GM21737 (cell line): ENCODE data around the gene ARHGDIG.
"Not testable (repeated sequence)": the region's sequence is repeated elsewhere in the genome, so short reads cannot be mapped to it uniquely, and the experiment has no call there.

ENCODE experiments used
- ATAC-seq: cut with Tn5 transposase; IDR thresholded peaks from one replicate; pipeline ENCODE4 v1.9.1; 2021; ENCODE audit warnings: mild to moderate bottlenecking, moderate library complexity; ENCODE audit not compliant: unreplicated experiment

ARHGDIG gene

GRCh38 chr16:280552-280951, at the start of gene ARHGDIG:
ARHGDIG (plus strand) TSS chr16:280591; CDS start chr16:280681, 90 bp downstream.
- no peak for ATAC-seq

GRCh38 chr16:230949-231348, 49.4 kb upstream of the ARHGDIG start:
- no peak for ATAC-seq

DNA sequence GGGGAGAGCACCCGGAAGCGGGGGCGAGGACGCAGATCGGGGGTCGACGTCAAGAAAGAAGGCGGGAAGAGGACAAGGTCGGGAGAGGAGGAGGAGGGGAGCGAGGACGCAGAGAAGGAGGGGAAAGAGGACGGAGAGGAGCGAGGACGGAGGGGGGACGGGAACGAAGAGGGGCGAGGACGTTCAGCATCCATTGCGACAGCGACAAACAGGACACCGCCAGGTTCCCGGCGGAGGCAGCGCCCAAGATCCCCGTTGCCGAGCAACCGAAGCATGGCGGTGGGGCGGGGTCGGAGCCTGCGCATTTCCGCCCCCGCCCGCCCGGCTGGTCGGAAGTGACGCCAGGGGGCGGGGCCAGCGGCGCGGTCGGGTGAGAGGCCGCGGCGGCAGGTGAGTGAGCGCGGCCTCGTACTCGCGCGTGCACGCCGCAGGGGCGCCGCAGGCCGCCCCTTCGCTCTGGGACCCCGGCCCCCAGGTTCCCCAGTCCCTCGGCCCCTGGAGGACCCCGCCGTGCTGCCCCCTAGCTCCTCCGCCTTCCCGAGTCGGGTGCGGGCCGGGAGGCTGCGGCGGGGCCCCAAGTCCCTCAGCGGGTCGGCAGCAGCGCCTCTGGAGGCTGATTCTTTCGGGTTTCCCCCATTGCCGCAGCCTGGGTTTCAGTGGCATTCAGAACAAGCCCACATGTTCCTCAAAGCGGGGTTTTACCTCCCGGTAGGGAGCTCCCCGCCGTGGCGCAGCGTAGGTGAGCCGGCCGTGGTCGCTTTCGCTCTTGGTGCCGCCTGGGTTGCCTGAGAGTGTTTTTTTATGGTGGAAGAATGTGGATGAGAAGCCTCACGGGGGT, 45.7 kb upstream of the ARHGDIG start, which contains the start of gene FAM234A:
Gene FAM234A, plus strand, starts transcription at position 354 of the 838 bp plus-strand sequence. CDS start 19,593 bp downstream, outside the sequence.
- ATAC-seq = peak; percentile 76

DNA sequence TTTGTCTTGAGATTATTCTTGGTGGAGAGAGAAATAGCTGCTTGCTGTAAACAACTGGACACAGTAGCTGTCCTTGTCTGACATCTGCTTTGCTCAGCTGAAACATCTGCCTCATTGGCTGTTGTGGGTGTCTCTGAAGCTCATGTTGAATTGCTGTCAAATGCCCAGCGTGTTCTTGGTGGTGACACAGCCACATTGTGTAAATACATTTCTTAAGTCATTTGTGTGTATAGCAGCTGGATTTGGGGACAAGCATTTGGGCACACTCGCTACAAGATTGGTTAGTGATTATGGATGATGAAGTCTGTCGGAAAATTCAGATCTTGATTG, 40.5 kb upstream of the ARHGDIG start:
- no peak for ATAC-seq

DNA sequence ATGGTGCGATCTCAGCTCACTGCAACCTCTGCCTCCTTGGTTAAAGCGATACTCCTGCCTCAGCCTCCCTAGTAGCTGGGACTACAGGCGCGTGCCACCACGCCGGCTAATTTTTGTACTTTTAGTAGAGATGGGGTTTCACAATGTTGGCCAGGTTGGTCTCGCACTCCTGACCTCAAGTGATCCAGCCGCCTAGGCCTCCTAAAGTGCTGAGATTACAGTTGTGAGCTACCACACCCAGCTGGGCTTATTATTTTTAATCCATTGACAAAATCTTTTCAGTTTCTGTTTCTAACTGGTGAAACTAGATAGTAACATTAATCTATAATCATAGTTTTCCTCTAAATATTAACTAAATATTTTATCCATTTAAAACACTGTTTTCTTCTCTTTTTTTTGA, 39.8 kb upstream of the ARHGDIG start:
- no peak for ATAC-seq

DNA sequence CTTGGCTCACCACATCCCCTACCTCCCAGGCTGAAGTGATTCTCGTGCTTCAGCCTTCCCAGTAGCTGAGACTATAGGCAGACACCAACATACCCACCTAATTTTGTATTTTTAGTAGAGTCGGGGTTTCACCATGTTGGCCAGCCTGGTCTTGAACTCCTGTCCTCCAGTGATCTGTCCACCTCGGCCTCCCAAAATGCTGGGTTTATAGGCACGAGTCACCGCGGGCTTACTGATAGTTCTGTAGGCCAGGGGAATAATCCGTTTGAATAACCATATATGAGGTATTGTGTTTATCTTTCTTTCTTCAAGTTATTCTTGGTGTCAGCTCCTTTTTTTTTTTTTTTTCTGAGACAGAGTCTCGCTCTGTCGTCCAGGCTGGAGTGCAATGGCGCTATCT, 38.1 kb upstream of the ARHGDIG start:
- ATAC-seq = no peak

DNA sequence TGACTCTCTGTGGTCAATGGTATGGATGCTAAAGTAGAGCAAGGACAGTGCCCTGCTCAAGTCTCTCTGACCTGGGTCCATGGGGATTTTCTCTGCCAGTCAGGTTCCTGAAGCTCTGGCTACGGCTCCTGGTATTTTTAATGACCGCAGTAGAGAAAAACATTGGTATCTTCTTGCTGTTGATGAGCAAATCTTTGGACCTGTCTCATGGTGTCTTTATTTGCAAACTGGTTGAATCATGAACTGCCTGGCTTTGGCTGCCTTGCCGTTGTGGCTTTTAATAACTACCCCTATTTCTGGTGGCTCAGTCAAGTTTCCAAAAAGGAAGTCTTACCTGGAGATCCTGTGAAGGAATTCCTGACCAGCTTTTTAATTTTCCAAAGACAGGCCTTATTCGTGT, 37.0 kb upstream of the ARHGDIG start:
- ATAC-seq = no peak

DNA sequence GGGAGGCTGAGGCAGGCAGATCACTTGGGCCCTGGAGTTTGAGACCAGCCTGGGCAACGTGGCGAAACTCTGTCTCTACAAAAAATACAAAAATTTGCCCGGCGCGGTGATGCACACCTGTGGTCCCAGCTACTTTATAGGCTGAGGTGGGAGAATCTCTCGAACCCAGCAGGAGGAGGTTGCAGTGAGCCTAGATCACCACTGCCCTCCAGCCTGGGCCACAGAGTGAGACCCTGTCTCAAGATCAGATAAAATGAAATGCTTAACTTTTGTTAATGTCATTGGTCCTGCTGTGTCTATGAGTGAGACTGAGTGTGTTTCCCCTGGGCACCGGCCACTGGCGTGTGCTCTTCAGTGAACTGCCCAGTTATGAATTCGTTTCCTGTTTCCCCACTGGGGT, 35.3 kb upstream of the ARHGDIG start:
- no peak for ATAC-seq

DNA sequence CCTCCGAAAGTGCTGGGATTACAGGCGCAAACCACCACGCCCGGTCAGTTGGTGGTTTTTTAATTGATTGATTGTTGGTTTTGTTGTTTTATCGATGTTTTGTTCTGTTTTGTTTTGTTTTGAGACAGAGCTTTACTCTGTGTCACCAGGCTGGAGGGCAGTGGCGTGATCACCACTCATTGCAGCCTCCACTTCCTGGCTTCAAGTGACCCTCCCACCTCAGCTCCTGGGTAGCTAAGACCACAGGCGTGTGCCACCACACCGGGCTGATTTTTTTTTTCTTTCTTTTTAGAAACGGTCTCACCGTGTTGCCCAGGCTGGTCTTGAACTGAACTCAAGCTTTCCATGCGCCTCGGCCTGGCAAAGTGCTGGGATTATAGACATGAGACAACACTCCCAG, 33.4 kb upstream of the ARHGDIG start:
- ATAC-seq = no peak

DNA sequence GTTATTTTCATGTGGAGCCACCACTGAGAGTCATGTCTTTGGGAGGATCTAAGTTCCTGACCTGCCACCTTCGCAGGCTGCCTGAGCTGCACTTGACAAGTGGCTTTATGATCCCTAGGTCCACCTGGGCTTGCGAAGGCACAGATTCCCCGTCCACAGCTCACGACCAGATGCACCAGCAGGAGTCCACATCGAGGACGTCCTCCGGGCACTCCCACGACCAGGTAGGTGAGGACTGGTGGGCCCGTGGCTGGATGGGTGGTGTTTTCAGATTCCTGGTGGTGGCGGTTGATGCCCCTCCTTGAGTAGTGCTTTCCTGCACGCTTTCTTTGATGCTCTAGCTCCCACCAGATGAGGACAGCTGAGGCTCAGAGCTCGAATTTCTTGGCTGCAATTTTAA, 31.0 kb upstream of the ARHGDIG start:
- ATAC-seq = no peak

GRCh38 chr16:252366-253337, 27.7 kb upstream of the ARHGDIG start:
- ATAC-seq = no peak

DNA sequence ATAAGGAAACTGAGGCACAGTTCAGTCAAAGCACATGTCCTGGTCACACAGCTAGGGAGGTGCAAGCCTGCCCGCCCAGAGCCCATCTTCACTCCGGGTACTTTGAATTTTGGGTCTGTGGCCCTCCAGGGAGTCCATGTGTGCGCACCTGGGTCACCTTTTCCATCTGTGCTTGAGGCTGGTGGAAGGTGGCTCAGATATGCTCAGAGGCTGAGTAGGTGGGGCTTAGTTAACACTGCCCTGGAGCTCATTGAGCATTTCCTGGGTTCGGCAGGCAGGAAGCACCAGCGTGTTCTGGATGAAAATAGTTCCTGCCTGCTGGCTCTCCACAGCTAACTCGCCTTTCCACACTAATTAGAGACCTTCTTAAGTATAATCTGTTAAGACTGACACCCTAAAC, 26.6 kb upstream of the ARHGDIG start:
- no peak for ATAC-seq

GRCh38 chr16:254461-254860, 25.9 kb upstream of the ARHGDIG start:
- no peak for ATAC-seq

- no peak for ATAC-seq
These were observed 25.2 kb upstream of the ARHGDIG start for GRCh38 chr16:255183-255582.

DNA sequence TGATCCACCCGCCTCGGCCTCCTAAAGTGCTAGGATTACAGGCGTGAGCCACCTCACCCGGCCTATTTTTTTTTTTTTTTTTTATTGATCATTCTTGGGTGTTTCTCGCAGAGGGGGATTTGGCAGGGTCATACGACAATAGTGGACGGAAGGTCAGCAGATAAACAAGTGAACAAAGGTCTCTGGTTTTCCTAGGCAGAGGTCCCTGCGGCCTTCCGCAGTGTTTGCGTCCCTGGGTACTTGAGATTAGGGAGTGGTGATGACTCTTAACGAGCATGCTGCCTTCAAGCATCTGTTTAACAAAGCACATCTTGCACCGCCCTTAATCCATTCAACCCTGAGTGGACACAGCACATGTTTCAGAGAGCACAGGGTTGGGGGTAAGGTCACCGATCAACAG, 22.3 kb upstream of the ARHGDIG start:
- ATAC-seq = not testable (repeated sequence)

DNA sequence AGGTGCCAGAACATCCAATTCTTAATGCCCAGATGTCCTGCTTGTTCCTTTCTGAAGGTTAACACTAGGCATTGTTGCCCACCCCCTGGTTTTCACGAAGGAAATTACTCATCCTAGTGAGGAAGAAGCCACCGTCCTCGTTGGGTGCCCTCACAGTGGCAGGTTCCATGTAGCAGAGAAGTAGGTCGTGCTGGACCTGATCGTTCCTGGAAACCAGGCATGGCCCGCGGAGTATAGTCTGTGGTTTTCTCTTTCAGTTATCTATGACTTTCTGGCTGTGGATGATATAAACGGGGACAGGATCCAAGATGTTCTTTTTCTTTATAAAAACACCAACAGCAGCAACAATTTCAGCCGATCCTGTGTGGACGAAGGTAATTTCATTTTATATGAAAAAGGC, 21.2 kb upstream of the ARHGDIG start:
- no peak for ATAC-seq

- ATAC-seq = no peak
These were observed 20.6 kb upstream of the ARHGDIG start for GRCh38 chr16:259814-260253.

GRCh38 chr16:260326-260725, 20.1 kb upstream of the ARHGDIG start:
- no peak for ATAC-seq

GRCh38 chr16:261031-261691, 19.2 kb upstream of the ARHGDIG start:
- no peak for ATAC-seq

DNA sequence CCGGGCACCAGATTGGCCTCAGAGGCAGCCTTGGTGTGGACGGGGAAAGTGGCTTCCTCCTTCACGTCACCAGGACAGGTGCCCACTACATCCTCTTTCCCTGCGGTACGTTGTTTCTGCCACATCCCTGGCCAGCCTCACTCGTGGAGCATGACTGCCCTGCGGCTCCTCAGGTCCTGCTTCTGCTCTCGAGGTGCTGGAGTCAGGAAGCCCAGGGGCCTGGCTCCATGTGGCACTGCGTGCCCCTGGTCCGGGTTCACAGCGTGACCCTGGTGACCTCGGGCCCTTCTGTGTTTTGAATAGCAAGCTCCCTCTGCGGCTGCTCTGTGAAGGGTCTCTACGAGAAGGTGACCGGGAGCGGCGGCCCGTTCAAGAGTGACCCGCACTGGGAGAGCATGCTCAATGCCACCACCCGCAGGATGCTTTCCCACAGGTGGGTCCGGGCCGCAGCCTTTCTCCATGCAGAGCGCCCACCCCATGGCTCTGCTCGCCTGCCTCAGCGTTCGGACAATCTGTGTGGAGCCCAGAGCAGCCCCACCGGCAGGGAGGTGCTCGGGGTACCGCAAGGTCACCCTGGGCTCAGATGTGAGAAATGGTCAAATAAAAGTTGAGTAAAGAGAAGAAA, 18.2 kb upstream of the ARHGDIG start:
- ATAC-seq = no peak
